ENCODE results near the gene CSNK1E. TPM values are rescaled to one million over a fixed set of nuclear protein-coding genes. Genes with fewer than 3 reads are reported as not detected.
A peak's percentile ranks its signal among the peaks of the same experiment; 100 is the strongest.

Gene CSNK1E
- total and polyA plus RNA-seq, 9 of the 15 experiments (the other 6 are each of a cell fraction or from before 2014, with no cell fraction given): 2.7 to 70.0 (median 41.3) TPM

DNA sequence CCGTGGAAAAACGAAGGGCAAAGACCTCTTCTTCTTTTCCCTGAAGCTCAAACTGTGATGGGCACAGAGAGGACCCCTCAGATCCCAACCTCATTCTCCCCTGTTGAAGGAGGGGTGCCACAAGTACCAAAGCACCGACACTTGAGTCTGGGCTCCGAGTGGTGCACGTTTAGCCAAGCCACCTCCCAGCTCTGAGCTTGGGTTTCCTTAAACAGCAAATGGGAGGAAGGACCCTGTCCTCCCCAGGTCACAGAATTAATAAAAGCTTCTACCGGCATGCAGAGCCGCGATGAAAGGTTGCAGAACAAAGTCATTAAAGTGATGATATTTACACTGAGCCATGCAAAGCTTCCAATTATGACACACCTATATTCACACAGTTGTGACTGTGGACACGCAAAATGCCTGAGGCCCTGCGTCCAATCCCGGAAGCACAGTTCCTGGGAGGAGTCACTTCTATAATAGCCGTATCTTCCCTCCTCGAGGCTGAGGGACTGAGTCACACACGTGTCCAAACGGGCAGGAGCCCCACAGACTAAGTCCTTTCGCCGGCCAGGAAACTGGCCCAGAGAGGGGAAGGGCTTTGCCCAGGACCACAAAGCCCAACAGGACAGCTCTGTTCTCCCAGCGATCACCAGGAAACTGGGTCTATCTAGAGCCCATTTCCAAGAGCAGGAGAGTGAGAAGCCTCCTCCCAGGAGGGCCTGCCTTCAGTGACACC is 922 bp upstream of the CSNK1E start (continued):
- TF ChIP-seq GTF3C2 (IDR thresholded peaks at IDR 0.05; ENCODE audit: borderline replicate concordance, extremely low read depth, insufficient read length): no peak
- no peak for TF ChIP-seq ZNF57 (CRISPR knock-in tag; IDR thresholded peaks at IDR 0.05)
- TF ChIP-seq ZNF589 (CRISPR knock-in tag; IDR thresholded peaks at IDR 0.05; ENCODE audit: low read depth): no peak; the same call in 1 of the 2 replicates
- TF ChIP-seq, protein P1, sequence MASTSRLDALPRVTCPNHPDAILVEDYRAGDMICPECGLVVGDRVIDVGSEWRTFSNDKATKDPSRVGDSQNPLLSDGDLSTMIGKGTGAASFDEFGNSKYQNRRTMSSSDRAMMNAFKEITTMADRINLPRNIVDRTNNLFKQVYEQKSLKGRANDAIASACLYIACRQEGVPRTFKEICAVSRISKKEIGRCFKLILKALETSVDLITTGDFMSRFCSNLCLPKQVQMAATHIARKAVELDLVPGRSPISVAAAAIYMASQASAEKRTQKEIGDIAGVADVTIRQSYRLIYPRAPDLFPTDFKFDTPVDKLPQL (IDR thresholded peaks at IDR 0.05; ENCODE audit: extremely low read depth, insufficient read length): no peak
- no peak for TF ChIP-seq HLTF (IDR thresholded peaks at IDR 0.05)
- TF ChIP-seq NFIX (CRISPR knock-in tag; IDR thresholded peaks at IDR 0.05; ENCODE audit: low read depth): no peak
- 0 out of 2 replicates have a peak, but pooled peaks have one; percentile 41 for TF ChIP-seq RNF2 (IDR thresholded peaks at IDR 0.05)
- TF ChIP-seq ZNF511 (CRISPR knock-in tag; IDR thresholded peaks at IDR 0.05): no peak
- TF ChIP-seq ZNF408 (CRISPR knock-in tag; IDR thresholded peaks at IDR 0.05; ENCODE audit: low read depth): no peak
- no peak for TF ChIP-seq EP300 (IDR thresholded peaks at IDR 0.05; ENCODE audit: low read length)
- peak; percentile 64; the same call in 1 of the 2 replicates for TF ChIP-seq ZNF583 (CRISPR knock-in tag; IDR thresholded peaks at IDR 0.05)
- TF ChIP-seq GMEB1 (CRISPR knock-in tag; IDR thresholded peaks at IDR 0.05): 0 out of 2 replicates have a peak, but pooled peaks have one; percentile 13
- no peak; the same call in 1 of the 2 replicates for TF ChIP-seq KAT7 (CRISPR knock-in tag; IDR thresholded peaks at IDR 0.05; ENCODE audit: borderline replicate concordance)
- TF ChIP-seq, protein P2, sequence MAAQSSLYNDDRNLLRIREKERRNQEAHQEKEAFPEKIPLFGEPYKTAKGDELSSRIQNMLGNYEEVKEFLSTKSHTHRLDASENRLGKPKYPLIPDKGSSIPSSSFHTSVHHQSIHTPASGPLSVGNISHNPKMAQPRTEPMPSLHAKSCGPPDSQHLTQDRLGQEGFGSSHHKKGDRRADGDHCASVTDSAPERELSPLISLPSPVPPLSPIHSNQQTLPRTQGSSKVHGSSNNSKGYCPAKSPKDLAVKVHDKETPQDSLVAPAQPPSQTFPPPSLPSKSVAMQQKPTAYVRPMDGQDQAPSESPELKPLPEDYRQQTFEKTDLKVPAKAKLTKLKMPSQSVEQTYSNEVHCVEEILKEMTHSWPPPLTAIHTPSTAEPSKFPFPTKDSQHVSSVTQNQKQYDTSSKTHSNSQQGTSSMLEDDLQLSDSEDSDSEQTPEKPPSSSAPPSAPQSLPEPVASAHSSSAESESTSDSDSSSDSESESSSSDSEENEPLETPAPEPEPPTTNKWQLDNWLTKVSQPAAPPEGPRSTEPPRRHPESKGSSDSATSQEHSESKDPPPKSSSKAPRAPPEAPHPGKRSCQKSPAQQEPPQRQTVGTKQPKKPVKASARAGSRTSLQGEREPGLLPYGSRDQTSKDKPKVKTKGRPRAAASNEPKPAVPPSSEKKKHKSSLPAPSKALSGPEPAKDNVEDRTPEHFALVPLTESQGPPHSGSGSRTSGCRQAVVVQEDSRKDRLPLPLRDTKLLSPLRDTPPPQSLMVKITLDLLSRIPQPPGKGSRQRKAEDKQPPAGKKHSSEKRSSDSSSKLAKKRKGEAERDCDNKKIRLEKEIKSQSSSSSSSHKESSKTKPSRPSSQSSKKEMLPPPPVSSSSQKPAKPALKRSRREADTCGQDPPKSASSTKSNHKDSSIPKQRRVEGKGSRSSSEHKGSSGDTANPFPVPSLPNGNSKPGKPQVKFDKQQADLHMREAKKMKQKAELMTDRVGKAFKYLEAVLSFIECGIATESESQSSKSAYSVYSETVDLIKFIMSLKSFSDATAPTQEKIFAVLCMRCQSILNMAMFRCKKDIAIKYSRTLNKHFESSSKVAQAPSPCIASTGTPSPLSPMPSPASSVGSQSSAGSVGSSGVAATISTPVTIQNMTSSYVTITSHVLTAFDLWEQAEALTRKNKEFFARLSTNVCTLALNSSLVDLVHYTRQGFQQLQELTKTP (IDR thresholded peaks at IDR 0.05; ENCODE audit: low read depth in 1 of 2, partially characterized antibody in 2 of 2): no peak
- 0 out of 2 replicates have a peak, but pooled peaks have one; percentile 12 for TF ChIP-seq SOX6 (IDR thresholded peaks at IDR 0.05)
